HG02885 (cell line): ENCODE data around the gene SPSB1.
"Not testable (repeated sequence)": the region's sequence is repeated elsewhere in the genome, so short reads cannot be mapped to it uniquely, and the experiment has no call there.

Source experiments
- ATAC-seq: cut with Tn5 transposase; IDR thresholded peaks from one replicate; pipeline ENCODE4 v1.9.1; 2021; ENCODE audit warnings: mild to moderate bottlenecking; ENCODE audit not compliant: unreplicated experiment, poor library complexity

SPSB1 gene

DNA sequence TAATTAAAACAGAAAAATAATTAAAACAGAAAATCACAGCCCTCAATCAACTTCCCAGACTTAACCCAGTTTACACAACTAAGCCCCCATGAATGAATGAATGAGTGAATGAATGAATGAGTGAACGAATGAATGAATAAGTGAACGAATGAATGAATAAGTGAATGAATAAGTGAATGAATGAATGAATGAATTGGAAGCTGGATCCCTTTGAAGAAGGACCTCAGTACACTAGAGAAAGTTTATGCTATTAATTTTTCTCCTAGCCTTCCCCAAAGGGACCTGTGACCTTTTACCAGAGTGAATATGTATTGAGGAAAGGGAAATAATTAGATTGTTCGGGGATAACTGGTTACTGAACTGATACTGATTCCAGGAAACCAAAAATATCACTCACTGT, 5.6 kb downstream of the SPSB1 start:
- no peak for ATAC-seq

- ATAC-seq: not testable (repeated sequence)
Measured at GRCh38 chr1:9299571-9300541, 7.2 kb downstream of the SPSB1 start.

- no peak for ATAC-seq
Measured at GRCh38 chr1:9300573-9300972, 7.9 kb downstream of the SPSB1 start.

DNA sequence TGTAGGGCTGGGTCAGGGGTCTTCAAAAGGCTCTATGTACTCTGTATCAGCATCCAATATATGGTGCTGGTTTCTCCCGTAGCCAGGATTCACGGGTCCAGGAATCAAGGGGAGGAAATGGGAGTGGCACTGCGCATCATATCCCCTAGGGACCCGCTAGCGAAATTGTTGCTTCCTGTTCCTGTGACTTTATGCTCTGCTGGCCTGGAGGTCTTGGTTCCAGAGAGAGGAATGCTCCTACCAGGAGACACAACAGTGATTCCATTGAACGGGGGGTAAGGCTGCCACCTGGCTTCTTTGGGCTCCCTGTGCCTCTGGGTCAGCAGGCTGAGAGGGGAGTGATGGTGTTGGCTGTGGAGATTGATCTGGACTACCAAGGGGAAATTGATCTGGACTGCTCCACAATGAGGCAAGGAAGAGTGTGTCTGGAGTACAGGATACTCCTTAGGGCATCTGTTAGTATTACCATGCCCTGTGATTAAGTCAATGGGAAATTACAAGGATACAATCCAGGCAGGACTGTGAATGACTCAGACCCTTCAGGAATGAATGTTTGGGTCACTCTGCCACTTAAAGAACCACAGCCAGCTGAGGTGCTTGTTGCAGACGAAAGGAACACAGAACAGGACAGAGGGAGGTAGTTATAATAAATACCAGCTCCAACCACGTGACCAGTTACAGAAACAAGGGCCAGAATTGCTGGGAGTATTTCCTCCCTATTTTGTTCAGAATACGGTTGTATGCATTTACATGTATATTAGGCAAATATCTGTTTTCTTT, 10.2 kb downstream of the SPSB1 start:
- no peak for ATAC-seq

- ATAC-seq: no peak
Measured at GRCh38 chr1:9303916-9304315, 11.2 kb downstream of the SPSB1 start.

GRCh38 chr1:9305216-9305615, 12.5 kb downstream of the SPSB1 start:
- no peak for ATAC-seq

- ATAC-seq: no peak
Measured at GRCh38 chr1:9306006-9306405, 13.3 kb downstream of the SPSB1 start.

DNA sequence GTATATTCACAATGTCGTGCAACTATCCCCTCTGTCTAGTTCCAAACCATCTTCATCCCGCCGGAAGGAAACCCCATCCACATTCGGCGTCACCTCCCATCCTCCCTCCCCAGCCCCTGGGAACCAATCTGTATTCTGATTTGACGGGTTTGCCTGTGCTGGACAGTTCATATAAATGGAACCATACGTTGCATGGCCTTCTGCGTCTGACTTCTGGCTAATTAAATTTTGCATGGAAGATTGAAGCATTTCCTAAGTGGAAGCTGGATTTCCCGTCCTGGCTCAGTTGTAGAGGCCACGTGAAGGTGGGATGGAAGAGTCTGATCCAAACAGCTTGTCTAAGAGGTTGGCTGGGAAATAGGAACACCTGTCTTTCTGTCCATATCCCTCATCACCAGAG, 14.6 kb downstream of the SPSB1 start:
- no peak for ATAC-seq

GRCh38 chr1:9308236-9308785, 15.6 kb downstream of the SPSB1 start:
- no peak for ATAC-seq

- no peak for ATAC-seq
Measured at GRCh38 chr1:9309080-9309479, 16.4 kb downstream of the SPSB1 start.

DNA sequence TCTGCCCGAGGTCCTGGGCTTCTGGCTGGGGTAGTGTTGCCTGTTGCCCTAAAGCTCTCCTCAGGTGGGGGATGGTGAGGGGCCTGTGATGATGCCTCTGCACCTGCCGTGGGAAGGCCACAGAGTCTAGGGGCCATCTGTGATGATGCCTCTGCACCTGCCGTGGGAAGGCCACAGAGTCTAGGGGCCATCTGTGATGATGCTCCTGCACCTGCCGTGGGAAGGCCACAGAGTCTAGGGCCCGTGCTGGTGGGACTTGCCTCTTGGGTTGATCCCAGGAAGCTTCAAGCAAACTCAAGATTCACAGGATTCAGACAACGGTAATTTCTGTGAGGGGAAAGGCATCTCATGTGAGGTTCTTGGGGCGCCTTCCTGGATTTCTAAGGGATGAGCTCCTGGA, 17.3 kb downstream of the SPSB1 start:
- no peak for ATAC-seq

- no peak for ATAC-seq
Measured at GRCh38 chr1:9311029-9311428, 18.3 kb downstream of the SPSB1 start.

- no peak for ATAC-seq
Measured at GRCh38 chr1:9311479-9311878, 18.8 kb downstream of the SPSB1 start.

DNA sequence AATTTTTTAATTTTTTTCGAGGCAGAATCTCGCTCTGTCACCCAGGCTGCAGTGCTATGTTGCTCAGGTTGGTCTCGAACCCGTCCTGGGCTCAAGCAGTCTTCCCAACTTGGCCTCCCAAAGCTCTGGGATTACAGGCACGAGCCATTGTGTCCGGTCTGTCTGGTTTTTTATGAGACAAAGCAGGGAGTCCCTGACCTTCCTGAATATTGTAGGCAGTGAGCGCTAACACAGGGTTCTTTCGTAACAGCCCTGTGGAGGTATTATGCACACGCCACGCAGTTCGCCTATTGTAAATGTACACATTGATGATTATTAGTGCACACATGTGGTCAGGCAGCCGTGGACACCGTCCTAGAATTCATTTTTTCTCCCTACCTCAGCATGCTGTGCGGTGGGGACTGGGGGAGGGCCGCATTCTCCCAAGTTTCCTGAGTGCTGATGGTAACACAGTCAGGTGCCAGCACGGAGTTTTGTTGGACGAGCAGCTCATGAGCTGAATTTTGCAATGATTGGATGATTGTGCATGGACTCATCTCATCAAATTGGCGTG, 19.6 kb downstream of the SPSB1 start:
- ATAC-seq: no peak

- ATAC-seq: no peak
Measured at GRCh38 chr1:9313576-9313975, 20.9 kb downstream of the SPSB1 start.

DNA sequence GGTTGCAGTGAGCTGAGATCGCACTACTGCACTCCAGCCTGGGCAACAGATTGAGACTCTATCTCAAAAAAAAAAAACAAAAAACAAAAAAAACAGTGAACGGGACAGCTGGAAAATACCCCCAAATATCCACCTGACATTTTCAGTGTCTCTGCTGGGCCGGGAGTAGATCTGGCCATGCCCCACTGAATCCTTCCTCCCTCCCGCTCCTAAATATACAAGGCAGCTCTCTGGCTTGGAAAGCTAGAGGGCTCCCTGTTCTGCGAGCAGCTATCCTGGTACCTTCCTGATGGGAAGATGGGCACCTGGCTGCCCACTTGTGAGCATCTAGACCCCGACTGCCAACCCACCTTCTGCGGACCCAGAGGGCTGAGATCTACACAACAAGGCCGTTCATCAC, 21.4 kb downstream of the SPSB1 start:
- no peak for ATAC-seq

DNA sequence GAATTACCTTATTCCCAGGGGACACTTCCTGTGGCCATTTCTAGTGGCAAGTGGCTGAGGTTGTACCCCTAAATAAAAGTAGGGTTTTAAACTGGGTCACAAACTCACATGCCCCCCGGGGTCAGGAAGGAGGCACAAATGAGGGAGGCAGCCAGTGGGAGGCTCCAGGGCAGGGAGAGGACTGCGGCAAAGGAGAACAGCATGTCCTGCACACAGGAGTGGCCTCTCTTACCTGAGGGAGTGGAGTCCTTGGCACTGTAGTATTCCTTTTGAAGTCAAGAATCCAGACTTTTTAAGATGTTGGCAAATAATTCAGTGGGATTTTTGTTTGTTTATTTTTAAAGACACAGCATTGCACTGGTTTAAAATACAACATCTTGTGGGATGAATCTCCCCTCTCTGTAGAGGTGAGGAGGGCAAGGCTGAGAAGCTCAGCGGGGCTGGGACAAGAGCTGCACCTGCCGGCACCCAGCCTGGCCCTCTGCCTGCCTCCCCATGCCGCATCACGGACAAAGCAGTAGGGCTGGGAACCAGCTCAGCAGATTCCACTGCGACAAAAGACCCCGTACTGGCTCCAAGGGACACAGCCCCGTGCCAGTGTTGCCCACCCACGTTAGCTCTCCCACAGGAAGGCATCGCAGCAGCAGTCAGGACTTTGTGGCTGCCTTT, 22.2 kb downstream of the SPSB1 start:
- no peak for ATAC-seq

- ATAC-seq: no peak
Measured at GRCh38 chr1:9315411-9316079, 22.9 kb downstream of the SPSB1 start.

GRCh38 chr1:9316080-9316444, 23.4 kb downstream of the SPSB1 start:
- ATAC-seq: no peak

DNA sequence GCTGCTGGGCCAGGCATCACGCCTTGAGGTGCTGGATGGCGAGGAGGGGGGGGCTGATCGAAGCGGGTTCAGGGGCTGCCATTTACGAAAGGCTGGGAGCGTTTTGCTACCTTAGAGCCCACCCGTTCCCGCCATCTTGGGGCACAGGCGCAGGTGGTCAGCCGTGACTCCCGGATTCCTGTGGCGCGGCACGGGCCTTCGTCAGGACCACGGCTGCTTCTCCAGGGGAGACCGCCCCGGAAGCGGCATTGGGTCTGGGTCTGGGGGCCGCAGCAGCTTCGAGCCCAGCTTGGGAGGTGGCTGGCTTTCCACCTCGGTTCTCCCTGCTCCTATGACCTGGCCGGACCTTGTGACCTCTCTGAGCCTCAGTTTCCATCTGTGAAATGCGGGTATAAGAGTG, 23.8 kb downstream of the SPSB1 start:
- ATAC-seq: no peak
